ENCODE results near the gene SATB2. TPM values are rescaled to one million over a fixed set of nuclear protein-coding genes. Genes with fewer than 3 reads are reported as not detected.

SATB2 gene
- total RNA-seq, 1 experiment from 2014 or later: 22.1 TPM

- TF ChIP-seq ESRRA (CRISPR knock-in tag; IDR thresholded peaks at IDR 0.05; ENCODE audit: borderline replicate concordance) (no peak), ELF4 (CRISPR knock-in tag; IDR thresholded peaks at IDR 0.05; ENCODE audit: low read depth) (no peak)
- H3K4me1 Mint-ChIP-seq: peaks cover 54% of the 10 kb centered on the region
- ChIA-PET CTCF (interaction anchor here (0.6 to 1.1 kb wide), 4 partner anchors 8 to 41 kb away, joined by 3 read pairs; no protein-coding TSS in a partner anchor), POLR2A (no interaction called here)
- 0 out of 2 replicates have a peak overlapping the region, but pooled peaks have one; percentile 44 for H3K27ac Mint-ChIP-seq
- H3K4me3 Mint-ChIP-seq: no peak overlapping the region
- no peaks in the 10 kb centered on the region for H3K9me3 Mint-ChIP-seq
- no peaks in the 10 kb centered on the region for H3K27me3 Mint-ChIP-seq (ENCODE audit: low read depth)
- no peaks in the 10 kb centered on the region for H3K36me3 Mint-ChIP-seq
- ATAC-seq (no peak), DNase-seq (ENCODE audit: low spot score) (no peak)
These were observed 13.0 kb downstream of the SATB2 start for GRCh38 chr2:199444749-199445148.

GRCh38 chr2:199443589-199444130 is 14.1 kb downstream of the SATB2 start:
- H3K9me3 Mint-ChIP-seq: no peaks in the 10 kb centered on the region
- H3K27me3 Mint-ChIP-seq (ENCODE audit: low read depth): no peaks in the 10 kb centered on the region
- H3K4me3 Mint-ChIP-seq: no peak overlapping the region
- H3K36me3 Mint-ChIP-seq: no peaks in the 10 kb centered on the region
- ChIA-PET POLR2A (no interaction called here), CTCF (no interaction called here)
- DNase-seq (ENCODE audit: low spot score) (no peak), ATAC-seq (no peak)
- H3K4me1 Mint-ChIP-seq: peaks cover 65% of the 10 kb centered on the region
- H3K27ac Mint-ChIP-seq: no peak overlapping the region; the same call in 1 of the 2 replicates
- TF ChIP-seq SP1 (CRISPR knock-in tag; conservative IDR thresholded peaks at IDR 0.05) (no peak), RORB (CRISPR knock-in tag; IDR thresholded peaks at IDR 0.05) (no peak), ZNF671 (CRISPR knock-in tag; IDR thresholded peaks at IDR 0.05) (no peak), RELA (CRISPR knock-in tag; IDR thresholded peaks at IDR 0.05; ENCODE audit: borderline replicate concordance) (no peak), SMAD4 (CRISPR knock-in tag; IDR thresholded peaks at IDR 0.05) (no peak), ZNF425 (CRISPR knock-in tag; conservative IDR thresholded peaks at IDR 0.05) (no peak), ZNF423 (CRISPR knock-in tag; IDR thresholded peaks at IDR 0.05) (no peak), STAT6 (CRISPR knock-in tag; conservative IDR thresholded peaks at IDR 0.05; ENCODE audit: low read depth) (no peak), ATF2 (CRISPR knock-in tag; IDR thresholded peaks at IDR 0.05; ENCODE audit: borderline replicate concordance, low read depth) (no peak), ZNF512 (CRISPR knock-in tag; IDR thresholded peaks at IDR 0.05; ENCODE audit: borderline replicate concordance) (no peak), E2F1 (CRISPR knock-in tag; IDR thresholded peaks at IDR 0.05) (no peak), ATF6 (CRISPR knock-in tag; IDR thresholded peaks at IDR 0.05) (no peak), NR2C2 (CRISPR knock-in tag; IDR thresholded peaks at IDR 0.05) (no peak), USF1 (CRISPR knock-in tag; IDR thresholded peaks at IDR 0.05) (no peak), EMX1 (CRISPR knock-in tag; IDR thresholded peaks at IDR 0.05) (no peak), AR (CRISPR knock-in tag; IDR thresholded peaks at IDR 0.05) (no peak)

Measured in WTC11 (cell line).